ENCODE results near the gene RNF8. TPM values are rescaled to one million over a fixed set of nuclear protein-coding genes. Genes with fewer than 3 reads are reported as not detected.

The RNF8 gene
- total RNA-seq, 1 experiment from 2014 or later: 35.9 TPM

- Mint-ChIP-seq H3K4me1 (no peaks in the 10 kb centered on the region), H3K27ac (no peak overlapping the region; the same call in 1 of the 2 replicates), H3K36me3 (peaks cover 22% of the 10 kb centered on the region; the same call in 1 of the 2 replicates), H3K4me3 (no peak overlapping the region), H3K9me3 (no peaks in the 10 kb centered on the region), H3K27me3 (ENCODE audit: low read depth) (no peaks in the 10 kb centered on the region)
- ATAC-seq (no peak), DNase-seq (ENCODE audit: low spot score) (no peak)
- ChIA-PET POLR2A (no interaction called here), CTCF (interaction anchor here (2.8 kb wide), 1 partner anchor 41 kb away, joined by 12 read pairs; no protein-coding TSS in a partner anchor)
- TF ChIP-seq OVOL2 (CRISPR knock-in tag; IDR thresholded peaks at IDR 0.05; ENCODE audit: borderline replicate concordance) (no peak), GABPB1 (CRISPR knock-in tag; IDR thresholded peaks at IDR 0.05) (peak; percentile 63)
These were observed 13.1 kb downstream of the RNF8 start for GRCh38 chr6:37366910-37367309.

DNA sequence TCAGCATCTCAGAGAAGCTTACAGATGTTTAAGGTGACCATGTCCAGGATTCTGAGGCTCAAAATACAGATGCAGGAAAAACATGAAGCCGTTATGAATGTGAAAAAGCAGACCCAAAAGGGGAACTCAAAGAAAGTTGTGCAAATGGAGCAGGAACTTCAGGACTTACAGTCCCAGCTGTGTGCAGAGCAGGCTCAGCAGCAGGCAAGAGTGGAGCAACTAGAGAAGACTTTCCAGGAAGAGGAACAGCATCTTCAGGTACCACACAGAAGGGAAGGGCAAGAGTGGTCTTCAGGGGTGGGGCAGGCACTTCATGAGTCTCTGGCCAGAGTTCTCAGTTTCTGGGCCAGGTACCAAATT is 15.2 kb downstream of the RNF8 start:
- Mint-ChIP-seq H3K4me1 (no peaks in the 10 kb centered on the region), H3K27ac (no peak overlapping the region), H3K36me3 (peaks cover 19% of the 10 kb centered on the region; the same call in 1 of the 2 replicates), H3K9me3 (no peaks in the 10 kb centered on the region), H3K4me3 (no peak overlapping the region), H3K27me3 (ENCODE audit: low read depth) (no peaks in the 10 kb centered on the region)
- ATAC-seq: no peak
- POLR2A ChIA-PET: no interaction called here
- TF ChIP-seq ZNF416 (CRISPR knock-in tag; IDR thresholded peaks at IDR 0.05) (no peak), SOX15 (CRISPR knock-in tag; IDR thresholded peaks at IDR 0.05) (no peak), TEAD4 (CRISPR knock-in tag; IDR thresholded peaks at IDR 0.05) (no peak), ZNF232 (CRISPR knock-in tag; IDR thresholded peaks at IDR 0.05) (no peak), ELF4 (CRISPR knock-in tag; IDR thresholded peaks at IDR 0.05; ENCODE audit: low read depth) (no peak), GTF2I (CRISPR knock-in tag; conservative IDR thresholded peaks at IDR 0.05) (no peak), MXD4 (CRISPR knock-in tag; IDR thresholded peaks at IDR 0.05; ENCODE audit: borderline replicate concordance) (no peak), ETV6 (CRISPR knock-in tag; IDR thresholded peaks at IDR 0.05) (no peak), CBFB (CRISPR knock-in tag; IDR thresholded peaks at IDR 0.05; ENCODE audit: low read depth) (no peak), CREM (CRISPR knock-in tag; IDR thresholded peaks at IDR 0.05) (no peak), ESRRA (CRISPR knock-in tag; IDR thresholded peaks at IDR 0.05; ENCODE audit: borderline replicate concordance) (no peak), ZNF138 (CRISPR knock-in tag; conservative IDR thresholded peaks at IDR 0.05) (no peak), ZNF671 (CRISPR knock-in tag; IDR thresholded peaks at IDR 0.05) (no peak), E2F4 (CRISPR knock-in tag; IDR thresholded peaks at IDR 0.05; ENCODE audit: borderline replicate concordance, low read depth) (no peak), GABPB1 (CRISPR knock-in tag; IDR thresholded peaks at IDR 0.05) (no peak), E2F5 (CRISPR knock-in tag; IDR thresholded peaks at IDR 0.05) (no peak), NFE2L1 (CRISPR knock-in tag; IDR thresholded peaks at IDR 0.05) (no peak)
- TF ChIP-seq, protein P1, sequence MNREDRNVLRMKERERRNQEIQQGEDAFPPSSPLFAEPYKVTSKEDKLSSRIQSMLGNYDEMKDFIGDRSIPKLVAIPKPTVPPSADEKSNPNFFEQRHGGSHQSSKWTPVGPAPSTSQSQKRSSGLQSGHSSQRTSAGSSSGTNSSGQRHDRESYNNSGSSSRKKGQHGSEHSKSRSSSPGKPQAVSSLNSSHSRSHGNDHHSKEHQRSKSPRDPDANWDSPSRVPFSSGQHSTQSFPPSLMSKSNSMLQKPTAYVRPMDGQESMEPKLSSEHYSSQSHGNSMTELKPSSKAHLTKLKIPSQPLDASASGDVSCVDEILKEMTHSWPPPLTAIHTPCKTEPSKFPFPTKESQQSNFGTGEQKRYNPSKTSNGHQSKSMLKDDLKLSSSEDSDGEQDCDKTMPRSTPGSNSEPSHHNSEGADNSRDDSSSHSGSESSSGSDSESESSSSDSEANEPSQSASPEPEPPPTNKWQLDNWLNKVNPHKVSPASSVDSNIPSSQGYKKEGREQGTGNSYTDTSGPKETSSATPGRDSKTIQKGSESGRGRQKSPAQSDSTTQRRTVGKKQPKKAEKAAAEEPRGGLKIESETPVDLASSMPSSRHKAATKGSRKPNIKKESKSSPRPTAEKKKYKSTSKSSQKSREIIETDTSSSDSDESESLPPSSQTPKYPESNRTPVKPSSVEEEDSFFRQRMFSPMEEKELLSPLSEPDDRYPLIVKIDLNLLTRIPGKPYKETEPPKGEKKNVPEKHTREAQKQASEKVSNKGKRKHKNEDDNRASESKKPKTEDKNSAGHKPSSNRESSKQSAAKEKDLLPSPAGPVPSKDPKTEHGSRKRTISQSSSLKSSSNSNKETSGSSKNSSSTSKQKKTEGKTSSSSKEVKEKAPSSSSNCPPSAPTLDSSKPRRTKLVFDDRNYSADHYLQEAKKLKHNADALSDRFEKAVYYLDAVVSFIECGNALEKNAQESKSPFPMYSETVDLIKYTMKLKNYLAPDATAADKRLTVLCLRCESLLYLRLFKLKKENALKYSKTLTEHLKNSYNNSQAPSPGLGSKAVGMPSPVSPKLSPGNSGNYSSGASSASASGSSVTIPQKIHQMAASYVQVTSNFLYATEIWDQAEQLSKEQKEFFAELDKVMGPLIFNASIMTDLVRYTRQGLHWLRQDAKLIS (CRISPR knock-in tag; IDR thresholded peaks at IDR 0.05; ENCODE audit: borderline replicate concordance): no peak
- TF ChIP-seq, protein P2, sequence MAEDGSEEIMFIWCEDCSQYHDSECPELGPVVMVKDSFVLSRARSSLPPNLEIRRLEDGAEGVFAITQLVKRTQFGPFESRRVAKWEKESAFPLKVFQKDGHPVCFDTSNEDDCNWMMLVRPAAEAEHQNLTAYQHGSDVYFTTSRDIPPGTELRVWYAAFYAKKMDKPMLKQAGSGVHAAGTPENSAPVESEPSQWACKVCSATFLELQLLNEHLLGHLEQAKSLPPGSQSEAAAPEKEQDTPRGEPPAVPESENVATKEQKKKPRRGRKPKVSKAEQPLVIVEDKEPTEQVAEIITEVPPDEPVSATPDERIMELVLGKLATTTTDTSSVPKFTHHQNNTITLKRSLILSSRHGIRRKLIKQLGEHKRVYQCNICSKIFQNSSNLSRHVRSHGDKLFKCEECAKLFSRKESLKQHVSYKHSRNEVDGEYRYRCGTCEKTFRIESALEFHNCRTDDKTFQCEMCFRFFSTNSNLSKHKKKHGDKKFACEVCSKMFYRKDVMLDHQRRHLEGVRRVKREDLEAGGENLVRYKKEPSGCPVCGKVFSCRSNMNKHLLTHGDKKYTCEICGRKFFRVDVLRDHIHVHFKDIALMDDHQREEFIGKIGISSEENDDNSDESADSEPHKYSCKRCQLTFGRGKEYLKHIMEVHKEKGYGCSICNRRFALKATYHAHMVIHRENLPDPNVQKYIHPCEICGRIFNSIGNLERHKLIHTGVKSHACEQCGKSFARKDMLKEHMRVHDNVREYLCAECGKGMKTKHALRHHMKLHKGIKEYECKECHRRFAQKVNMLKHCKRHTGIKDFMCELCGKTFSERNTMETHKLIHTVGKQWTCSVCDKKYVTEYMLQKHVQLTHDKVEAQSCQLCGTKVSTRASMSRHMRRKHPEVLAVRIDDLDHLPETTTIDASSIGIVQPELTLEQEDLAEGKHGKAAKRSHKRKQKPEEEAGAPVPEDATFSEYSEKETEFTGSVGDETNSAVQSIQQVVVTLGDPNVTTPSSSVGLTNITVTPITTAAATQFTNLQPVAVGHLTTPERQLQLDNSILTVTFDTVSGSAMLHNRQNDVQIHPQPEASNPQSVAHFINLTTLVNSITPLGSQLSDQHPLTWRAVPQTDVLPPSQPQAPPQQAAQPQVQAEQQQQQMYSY (CRISPR knock-in tag; IDR thresholded peaks at IDR 0.05): no peak
- TF ChIP-seq, protein P3, sequence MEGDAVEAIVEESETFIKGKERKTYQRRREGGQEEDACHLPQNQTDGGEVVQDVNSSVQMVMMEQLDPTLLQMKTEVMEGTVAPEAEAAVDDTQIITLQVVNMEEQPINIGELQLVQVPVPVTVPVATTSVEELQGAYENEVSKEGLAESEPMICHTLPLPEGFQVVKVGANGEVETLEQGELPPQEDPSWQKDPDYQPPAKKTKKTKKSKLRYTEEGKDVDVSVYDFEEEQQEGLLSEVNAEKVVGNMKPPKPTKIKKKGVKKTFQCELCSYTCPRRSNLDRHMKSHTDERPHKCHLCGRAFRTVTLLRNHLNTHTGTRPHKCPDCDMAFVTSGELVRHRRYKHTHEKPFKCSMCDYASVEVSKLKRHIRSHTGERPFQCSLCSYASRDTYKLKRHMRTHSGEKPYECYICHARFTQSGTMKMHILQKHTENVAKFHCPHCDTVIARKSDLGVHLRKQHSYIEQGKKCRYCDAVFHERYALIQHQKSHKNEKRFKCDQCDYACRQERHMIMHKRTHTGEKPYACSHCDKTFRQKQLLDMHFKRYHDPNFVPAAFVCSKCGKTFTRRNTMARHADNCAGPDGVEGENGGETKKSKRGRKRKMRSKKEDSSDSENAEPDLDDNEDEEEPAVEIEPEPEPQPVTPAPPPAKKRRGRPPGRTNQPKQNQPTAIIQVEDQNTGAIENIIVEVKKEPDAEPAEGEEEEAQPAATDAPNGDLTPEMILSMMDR (IDR thresholded peaks at IDR 0.05): no peak
- no peak for DNase-seq (ENCODE audit: low spot score)
- CTCF ChIA-PET: interaction anchor here (0.6 kb wide), 1 partner anchor 281 kb away, joined by 3 read pairs; no protein-coding TSS in a partner anchor

All from WTC11 (cell line).